Hematopoietic multipotent progenitor cell treated with erythropoietin and hydrocortisone succinate and interleukin-3 and kit ligand, for 15 days (in vitro differentiated cells): ENCODE data around the gene CASP2.
"Not testable (repeated sequence)": the region's sequence is repeated elsewhere in the genome, so short reads cannot be mapped to it uniquely, and the experiment has no call there.

Source experiments
- DNase-seq: peaks from one replicate; pipeline ENCODE4 v3.0.0-alpha.2; 2015; ENCODE audit warnings: low spot score

CASP2 gene

DNA sequence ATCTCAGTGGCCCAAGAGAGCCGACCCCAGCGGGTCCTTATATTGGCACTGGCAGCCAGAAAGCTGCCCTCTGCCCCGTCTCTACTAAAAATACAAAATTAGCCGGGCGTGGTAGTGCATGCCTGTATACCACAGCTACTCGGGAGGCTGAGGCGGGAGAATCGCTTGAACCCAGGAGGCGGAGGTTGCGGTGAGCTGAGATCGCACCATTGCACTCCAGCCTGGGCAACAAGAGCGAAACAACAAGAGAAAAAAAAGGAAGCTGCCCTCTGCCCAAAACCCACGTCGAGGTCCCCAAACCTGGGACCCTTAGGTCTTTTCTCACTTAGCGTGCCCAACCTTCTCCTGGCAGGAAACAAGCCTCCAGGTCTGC is 24.0 kb upstream of the CASP2 start:
- DNase-seq = not testable (repeated sequence)

DNA sequence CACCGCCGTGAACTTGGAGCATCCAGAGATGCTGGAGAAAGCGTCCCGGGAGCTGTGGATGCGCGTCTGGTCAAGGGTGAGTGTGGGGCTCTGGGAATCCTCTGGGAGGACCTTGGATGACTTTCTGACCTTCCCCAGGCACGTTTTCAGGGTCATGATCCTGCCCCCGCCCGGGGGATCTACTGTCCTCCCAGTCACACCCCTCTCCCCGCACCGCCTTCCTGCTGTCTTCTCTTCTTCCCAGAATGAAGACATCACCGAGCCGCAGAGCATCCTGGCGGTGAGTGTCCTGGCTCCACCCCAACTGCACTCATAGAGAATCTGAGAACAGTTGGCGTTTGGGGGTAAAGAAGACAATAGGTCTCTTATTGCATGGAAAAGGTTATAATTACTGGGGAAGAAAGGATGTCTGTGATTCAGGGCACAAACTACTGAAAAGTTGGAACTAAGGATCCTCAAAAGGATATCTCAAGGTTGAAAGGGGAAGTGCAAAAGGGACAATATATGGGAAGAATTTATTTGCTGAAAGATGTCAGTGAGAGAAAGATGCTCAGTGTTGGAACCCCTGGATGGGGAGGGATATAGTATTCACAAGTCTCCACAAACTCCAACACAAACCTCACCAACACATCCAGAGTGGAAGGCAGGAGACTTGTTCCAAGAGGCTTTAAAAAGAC is 23.0 kb upstream of the CASP2 start:
- DNase-seq = no peak

DNA sequence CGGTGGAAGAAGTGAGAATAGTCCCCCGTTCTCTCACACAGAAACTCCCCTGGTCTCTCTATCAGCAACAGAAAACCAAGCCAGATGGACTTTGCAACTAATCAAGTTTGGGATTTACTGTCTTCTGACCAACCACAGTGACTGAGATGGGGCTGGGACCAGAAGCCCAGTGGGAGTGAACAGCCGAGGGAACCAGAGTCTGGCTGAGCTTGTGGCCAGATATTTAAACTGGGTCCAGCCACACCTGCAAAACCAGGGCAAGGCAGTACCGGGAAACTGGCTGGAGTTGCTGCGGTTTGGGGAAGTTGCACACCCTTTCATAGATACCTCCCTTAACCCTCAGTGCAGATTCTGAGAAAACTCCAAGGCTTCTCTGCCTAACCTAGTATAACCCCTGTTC is 18.9 kb upstream of the CASP2 start:
- no peak for DNase-seq

DNA sequence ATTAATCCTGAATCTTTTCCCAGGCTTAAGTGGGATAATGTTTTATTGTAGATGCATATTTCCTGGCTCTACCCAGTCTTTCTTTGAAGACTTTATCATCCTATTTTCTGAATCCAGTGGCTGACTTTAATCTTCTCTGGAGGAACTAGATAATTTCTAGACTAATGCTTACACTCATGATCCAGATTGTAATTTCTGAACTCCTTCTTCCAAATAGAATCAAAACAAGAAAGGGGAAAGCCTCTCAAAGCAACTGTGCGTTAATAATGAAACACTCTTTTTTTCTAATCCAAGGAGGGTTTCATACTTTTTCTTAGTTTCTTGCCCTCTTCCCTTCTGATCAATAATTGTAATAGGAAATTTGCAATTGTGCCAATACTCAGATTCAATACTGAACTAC is 16.9 kb upstream of the CASP2 start:
- DNase-seq = no peak

DNA sequence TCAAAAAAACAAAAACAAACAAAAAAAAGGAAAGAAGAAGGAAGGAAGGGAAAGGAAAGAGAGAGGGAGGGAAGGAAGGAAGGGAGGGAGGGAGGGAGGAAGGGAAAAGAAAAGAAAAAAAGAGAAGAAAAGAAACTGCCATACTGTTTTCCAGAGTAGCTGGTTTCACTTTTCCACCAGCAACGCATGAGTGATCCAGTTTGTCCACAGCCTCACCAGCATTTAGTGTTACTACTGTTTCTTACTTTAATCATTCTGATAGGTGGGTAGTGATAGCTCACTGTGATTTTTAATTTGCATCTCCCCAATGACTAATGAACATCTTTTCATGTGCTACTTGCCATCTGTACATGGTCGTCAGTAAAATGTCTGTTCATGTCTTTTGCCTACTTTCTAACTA is 15.3 kb upstream of the CASP2 start:
- DNase-seq = no peak

DNA sequence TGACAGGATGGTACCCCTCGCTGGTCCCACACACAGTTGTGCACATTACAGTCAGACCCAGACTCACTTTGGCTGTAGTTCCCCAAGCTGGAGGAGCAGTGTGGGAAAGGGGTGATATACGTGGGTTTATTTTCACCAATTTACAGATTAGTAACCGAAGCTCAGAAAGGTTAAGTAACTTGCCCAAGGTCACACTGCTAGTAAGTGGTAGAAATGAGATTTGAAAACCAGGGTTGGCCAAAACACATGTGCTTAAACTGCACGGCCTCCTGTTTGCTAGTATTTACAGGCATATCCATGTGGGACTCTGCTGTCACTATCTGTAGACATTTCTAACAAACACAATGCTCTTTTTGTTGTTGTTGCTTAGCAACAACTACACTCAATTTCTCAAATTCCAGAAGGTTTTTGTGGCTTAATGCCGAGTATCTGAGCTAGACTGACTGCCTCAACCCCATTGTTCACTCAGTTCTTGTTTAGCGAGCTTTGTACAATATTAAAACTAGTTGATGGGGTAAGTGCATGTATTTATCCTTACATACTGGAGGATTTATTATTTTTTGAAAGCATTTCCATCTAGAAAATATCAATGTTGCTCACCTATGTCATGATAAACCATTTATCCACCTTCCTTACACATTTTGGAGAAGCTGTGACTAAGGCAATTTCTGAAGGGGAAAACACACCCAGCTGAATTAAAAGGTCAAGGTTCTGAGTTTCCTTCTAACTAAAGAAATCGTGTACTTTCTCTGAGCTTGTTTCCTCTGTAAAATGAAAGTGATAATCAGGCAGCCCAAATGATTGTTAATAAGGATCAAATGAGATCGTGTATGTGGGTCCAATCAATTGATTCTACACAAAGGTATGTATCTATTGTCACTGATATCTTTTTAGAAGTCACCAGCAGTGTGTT is 8.7 kb upstream of the CASP2 start:
- no peak for DNase-seq

DNA sequence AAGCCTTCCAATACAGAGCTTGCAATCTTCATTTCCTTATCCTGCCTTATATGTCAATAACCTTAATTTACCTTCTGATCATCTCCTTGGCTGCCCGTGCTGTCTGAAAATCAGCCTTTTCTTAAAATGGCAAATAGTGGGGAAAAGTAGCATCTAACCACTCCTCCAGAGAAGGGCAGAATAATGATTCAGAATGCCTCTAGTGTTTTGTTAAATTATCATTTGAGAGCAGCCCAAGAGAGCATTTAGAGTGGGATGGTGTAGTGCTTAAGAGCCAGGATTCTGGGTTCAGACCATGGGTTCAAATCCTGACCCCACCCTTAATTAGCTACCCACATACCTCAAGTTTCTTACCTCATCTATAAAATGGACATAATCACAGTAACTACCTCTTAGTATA is 8.0 kb upstream of the CASP2 start:
- DNase-seq = no peak

DNA sequence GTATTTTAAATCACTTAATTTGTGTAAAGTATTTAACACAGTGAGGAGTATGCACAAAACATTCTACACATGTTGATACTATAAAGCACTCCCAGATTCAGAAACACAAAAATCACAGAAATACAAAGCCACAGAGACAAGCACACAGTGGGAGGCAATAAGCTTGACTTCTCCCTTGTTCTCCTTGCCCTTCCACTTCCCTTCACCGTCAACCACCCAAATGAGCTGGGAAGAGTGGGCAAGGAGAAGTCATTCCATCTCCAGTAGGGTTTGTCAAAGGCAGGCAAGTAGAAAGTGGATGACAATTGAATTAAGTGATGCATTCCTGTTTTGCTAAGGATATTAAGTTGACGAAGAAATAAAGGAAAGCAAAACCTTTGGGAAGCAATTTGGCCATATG is 7.6 kb upstream of the CASP2 start:
- no peak for DNase-seq

DNA sequence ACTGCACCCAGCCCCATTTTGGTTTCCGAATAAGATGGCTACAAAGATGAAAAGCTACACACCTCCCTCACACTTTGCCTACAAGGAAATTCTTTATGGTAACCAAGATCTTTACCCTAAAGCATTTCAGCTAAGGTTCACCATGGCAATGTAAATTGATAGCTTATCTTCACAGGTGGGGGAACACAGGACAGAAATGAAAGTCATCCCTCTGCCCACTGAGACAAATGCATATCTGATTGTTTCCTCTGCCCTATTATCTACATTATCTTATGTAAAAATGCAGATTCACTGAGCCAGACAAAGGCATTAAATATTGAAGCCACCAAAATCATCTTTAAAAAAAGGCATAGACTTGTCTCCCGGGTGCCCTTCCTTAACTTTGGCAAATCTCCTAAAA is 6.6 kb upstream of the CASP2 start:
- no peak for DNase-seq

DNA sequence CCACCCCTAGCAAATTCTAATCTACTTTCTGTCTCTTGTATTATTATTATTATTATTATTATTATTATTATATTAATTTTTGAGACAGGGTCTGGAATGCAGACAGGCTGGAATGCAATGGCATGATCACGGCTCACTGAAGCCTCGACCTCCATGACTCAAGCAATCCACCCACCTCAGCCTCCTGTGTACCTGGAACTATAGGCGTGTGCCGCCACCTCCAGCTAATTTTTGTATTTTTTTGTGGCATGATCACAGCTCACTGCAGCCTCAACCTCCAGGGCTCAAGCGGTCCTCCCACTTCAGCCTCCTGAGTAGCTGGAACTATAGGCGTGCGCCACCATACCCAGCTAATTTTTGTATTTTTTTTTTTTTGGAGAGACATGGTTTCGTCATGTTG is 6.0 kb upstream of the CASP2 start:
- DNase-seq = no peak

DNA sequence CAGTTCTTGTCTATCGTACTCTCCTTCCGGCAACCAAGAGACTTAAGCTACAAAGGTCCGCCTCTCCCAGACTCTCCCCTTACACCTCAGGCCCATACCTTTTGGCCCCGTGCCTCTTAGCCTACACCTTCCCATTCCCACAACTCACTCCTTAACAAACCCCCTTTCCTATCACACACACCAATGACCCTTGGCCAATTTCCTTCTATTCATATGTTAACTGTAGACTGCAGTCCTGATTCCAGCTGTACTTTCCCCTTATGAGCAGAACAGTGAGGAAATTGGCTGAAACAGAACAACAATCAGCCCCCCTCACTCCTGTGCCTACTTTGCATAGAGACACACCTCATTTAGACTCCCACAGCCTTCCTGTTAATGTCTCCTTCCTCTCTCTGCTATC is 4.8 kb upstream of the CASP2 start:
- DNase-seq = no peak

DNA sequence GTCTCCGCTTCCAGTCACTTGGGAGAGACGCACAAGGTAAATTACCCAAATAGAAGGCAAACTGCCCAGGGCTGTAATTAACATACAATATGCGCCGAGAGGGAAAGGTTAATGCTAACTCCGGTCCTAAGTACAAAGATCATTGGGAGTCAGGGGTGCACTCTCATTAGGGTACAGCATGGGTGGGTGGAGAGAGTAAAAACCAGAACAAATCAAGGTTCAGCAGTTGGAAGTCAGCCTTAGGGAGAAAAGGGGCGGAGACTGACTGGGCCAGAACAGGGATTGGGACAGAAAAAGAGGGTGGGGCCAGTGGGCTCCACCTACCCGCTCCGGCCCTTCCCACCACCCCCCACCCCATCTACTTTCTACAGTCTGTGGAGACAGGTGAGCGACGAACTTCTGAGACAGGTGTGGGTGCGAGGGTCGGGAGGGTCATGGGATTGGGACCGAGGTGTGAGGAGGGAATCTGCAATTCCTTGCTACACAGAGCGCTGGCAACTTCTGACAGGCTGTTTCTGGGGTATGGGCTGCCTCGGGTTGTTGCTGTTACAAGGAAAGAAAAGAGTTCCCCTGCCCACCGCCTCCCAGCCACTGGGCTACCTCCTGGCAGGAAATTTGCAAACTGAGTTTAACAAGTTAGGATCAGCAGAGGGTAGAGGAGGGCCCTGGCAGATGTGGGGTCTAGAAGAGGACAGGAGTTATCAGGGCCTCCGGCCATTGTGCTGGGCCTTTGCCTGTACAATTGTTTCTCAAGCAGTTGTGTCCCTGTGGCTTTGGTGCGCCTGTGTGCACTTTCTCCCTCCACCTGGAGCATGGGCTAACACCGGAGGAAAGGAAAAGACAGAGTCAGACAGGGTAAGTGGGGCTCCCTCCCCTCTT is 3.3 kb upstream of the CASP2 start, which contains the start of gene TMEM139:
Gene TMEM139, plus strand, starts transcription at position 368 of the 879 bp plus-strand sequence. CDS start 1,000 bp downstream, outside the sequence.
- no peak for DNase-seq

DNA sequence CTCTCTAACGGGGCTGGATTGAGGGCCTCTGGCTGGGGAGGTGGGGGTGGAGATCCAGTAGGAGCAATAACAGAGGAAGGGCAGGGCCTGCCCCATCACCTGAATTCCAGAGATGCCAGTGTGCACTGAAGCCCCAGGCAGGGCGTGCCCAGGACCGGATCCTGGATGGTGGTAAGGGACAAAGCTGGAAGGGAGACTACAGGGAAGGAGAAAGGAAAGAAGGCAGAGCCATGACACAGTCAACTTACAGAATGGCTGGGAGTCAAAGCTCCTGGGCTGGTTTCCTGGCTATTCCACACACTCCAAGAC is 2.7 kb upstream of the CASP2 start:
- no peak for DNase-seq

DNA sequence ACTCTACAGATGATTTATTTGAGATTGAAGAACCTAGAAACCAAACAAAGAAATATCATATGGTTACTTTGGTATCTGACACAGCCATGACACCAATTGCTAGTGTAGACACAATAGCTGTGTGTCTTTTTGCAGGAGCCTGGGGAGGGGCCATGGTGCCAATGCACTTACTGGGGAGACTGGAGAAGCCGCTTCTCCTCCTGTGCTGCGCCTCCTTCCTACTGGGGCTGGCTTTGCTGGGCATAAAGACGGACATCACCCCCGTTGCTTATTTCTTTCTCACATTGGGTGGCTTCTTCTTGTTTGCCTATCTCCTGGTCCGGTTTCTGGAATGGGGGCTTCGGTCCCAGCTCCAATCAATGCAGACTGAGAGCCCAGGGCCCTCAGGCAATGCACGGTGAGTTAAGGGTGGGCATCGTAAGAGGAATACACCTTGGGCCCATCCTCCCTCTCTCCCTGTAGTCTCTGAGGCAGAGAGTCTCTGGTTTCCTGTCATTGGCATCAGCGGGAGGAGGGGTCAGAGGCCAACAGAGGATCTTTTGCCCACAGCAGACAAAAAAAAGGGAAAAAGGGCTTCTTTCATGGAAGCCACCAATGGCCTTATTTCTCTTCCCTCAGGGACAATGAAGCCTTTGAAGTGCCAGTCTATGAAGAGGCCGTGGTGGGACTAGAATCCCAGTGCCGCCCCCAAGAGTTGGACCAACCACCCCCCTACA is 2.2 kb upstream of the CASP2 start:
- no peak for DNase-seq

DNA sequence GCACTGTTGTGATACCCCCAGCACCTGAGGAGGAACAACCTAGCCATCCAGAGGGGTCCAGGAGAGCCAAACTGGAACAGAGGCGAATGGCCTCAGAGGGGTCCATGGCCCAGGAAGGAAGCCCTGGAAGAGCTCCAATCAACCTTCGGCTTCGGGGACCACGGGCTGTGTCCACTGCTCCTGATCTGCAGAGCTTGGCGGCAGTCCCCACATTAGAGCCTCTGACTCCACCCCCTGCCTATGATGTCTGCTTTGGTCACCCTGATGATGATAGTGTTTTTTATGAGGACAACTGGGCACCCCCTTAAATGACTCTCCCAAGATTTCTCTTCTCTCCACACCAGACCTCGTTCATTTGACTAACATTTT is 1.6 kb upstream of the CASP2 start:
- DNase-seq = no peak

DNA sequence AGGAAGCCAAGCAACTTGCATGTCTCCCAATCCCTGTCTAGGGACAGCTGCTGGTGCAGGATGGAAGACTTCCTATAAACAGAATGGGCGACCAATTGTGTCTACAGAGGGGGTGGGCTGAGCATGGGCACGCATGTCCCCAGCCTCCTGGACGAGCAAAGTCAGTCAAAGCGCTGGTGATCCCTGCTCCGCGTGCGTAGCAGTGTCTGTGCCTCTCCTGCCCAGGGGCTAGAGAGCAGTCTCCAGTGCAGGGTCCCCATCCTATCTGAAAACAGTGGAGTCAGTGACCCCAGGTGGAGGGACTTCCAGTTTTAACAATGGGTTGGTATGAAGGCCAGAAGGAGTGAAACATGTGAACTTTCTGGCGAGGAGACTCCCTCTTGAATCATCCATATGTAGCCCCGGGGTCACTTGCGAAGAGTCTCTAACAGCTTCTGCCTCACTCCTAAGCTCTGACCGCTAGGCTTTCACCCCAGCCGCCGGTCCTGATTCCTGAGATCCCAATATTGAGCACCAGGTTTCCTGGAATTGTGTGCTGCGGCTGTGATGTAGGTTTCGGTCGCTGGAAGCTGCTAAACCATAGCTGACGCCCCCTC is 714 bp upstream of the CASP2 start:
- no peak for DNase-seq

DNA sequence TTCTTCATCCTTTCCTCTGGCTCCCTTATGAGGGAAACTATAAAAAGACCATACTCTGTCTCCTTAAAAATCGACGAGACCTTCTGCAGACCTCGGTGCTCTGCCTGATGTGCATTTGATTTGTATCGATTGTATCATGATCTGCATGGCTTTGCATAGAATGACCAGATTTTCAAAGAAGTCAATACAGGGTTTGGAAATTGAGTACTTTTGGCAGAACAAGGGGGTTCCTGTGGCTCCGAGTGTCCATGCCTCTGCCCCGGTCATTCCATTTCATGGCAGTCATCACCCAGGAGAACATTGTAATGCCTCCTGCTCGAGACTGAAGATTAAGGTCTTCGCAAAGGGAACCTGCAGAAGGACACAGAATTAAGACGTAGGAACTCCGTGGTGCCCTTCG is 685 bp downstream of the CASP2 start:
- DNase-seq = peak; percentile 13

DNA sequence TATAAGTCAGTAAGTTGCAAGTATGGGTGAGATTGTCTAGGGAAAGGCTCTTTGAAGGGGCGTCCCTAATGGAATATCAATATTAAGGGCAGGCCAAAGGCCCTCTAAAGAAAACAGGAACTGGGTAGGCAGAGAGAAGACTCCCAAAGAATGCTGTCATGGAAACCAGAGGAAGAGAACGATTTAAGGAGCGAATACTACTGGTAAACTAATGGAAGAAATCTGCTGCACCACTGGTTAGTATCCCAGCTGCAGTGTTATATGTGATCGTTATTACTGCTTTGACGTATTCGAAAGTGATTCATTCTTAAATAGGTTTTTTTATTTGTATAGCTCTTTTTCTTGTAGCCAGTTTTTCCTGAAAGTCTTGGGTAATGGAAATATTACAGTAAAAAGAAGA is 1.3 kb downstream of the CASP2 start:
- DNase-seq = no peak

DNA sequence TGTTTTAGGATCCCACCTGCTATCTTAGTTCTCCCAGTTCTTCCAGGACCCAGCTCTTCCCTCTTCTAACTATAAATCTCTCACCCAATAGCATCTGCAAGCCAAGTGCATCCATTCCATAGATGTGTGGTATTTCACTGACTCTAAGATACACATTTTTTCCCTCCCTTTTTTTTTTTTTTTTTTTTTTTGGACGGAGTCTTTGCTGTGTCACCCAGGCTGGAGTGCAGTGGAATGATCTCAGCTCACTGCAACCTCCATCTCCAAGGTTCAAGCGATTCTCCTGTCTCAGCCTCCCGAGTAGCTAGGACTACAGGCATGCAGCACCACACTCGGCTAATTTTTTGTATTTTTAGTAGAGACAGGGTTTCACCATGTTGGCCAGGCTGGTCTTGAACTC is 1.7 kb downstream of the CASP2 start:
- not testable (repeated sequence) for DNase-seq

DNA sequence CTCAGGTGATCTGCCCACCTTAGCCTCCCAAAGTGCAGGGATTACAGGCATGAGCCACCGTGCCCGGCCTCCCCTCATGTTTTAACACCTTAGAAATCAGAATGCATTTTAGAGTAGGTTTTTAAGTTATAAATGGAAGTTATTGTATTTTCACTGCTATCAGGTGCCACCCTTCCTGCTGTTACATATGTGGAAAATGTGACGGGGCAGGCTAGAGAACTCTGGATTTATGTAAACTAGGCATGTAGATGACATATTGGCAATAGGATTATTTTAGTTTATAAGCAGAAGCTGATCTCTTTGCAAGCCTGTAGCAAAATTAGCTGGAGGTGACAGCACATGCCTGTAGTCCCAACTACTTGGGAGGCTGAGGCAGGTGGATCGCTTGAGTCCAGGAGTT is 2.1 kb downstream of the CASP2 start:
- no peak for DNase-seq

DNA sequence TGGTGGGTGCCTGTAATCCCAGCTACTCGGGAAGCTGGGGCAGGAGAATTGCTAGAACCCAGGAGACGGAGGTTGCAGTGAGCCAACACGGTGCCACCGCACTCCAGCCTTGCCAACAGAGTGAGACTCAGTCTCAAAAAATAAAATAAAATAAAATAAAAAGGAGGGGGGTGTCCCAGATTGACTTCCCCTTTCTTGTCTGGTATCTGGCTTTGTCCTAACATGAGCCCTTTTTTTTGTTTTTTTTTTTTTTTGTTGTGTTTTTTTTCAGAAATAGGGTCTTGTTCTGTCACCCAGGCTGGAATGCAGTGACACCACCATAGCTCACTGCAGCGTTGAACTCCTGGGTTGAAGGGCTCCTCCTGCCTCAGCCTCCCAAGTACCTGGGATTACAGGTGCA is 4.7 kb downstream of the CASP2 start:
- DNase-seq = no peak

DNA sequence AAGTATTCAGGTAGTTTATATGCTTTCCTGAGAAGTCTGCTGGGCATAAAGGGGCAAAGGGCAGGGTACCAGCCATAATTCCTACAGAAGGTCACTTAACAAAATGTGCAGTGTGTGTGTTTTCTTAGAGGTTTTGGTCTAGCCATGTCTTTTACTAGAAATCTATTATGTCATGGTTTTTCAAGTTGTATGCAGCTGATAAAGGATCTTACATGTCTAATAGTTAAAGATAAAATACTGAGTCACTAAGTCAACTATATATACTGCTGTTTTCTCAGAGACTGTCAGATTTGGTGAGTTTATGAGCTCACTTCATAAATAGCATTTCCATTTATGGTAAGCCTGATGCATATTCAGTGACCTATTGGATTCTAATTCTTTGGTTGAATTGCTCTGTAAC is 7.7 kb downstream of the CASP2 start:
- DNase-seq = no peak
